HCT116 (cell line): ENCODE data around the gene CPSF7. TPM values are rescaled to one million over a fixed set of nuclear protein-coding genes. Genes with fewer than 3 reads are reported as not detected.

ENCODE experiments used
- ATAC-seq: fragments of 200-7000 bp; cut with Tn5 transposase; 2 replicates; pipeline ENCODE4 v1.9.1; 2020; ENCODE audit warnings: mild to moderate bottlenecking, moderate library complexity
- BruUV-seq: library from RNA; stranded (reverse); fragments of 400-500 nt; replicated peaks from 2 replicates; lab custom pipeline; 2021; lab: Mats Ljungman, UMichigan
- CTCF ChIA-PET: fragments of 300-600 bp; sonication (Branson Sonifier 250); formaldehyde crosslinking; loops from one replicate; lab custom pipeline; 2021; ENCODE audit warnings: antibody characterized with exemption; lab: Charles Lee
- POLR2A ChIA-PET: fragments of 300-600, 350-600 bp; sonication (Branson Sonifier 250); formaldehyde crosslinking; loops from one replicate; lab custom pipeline; 2021; ENCODE audit warnings: antibody characterized with exemption; lab: Charles Lee
- RAD21 ChIA-PET, 2 experiments: fragments of 300-600 bp; sonication (Branson Sonifier 250); formaldehyde crosslinking; loops; one replicate each; lab custom pipeline; 2023; ENCODE audit warnings: low total read pairs in 2 of 2; ENCODE audit not compliant: uncharacterized antibody in 2 of 2, unreplicated experiment in 2 of 2, low non-redundant PET in 1 of 2; lab: Charles Lee
- DNase-seq: peaks from one replicate; pipeline ENCODE4 v3.0.0-alpha.2; 2010; ENCODE audit warnings: low read depth, low spot score
- H2AFZ ChIP-seq: fragments of 200-600 bp; shearing (Covaris generic), sonication (generic); 2 replicates; pipeline ENCODE4 v1.6.1; 2017; ENCODE audit warnings: low read depth, mixed run types, mixed read lengths, antibody characterized with exemption, low read length; ENCODE audit not compliant: poor library complexity, severe bottlenecking
- H3K27ac ChIP-seq: 2 replicates; pipeline ENCODE4 v1.5.1; 2012; ENCODE audit warnings: low read depth, low read length
- H3K27me3 ChIP-seq: fragments of 200-600 bp; sonication (generic); 2 replicates; pipeline ENCODE4 v1.6.1; 2016; ENCODE audit warnings: mixed run types, low read length, mixed read lengths; ENCODE audit not compliant: insufficient read depth
- H3K36me3 ChIP-seq, 2 experiments: fragments of 200-500 bp in 1 of 2; fragments of 200-600 bp in 1 of 2; sonication (Bioruptor generic) in 1 of 2; sonication (generic) in 1 of 2; 2 replicates each; pipeline versions ENCODE4 v1.5.1 to v1.6.1; 2014 to 2016; ENCODE audit warnings: low read length in 2 of 2, inconsistent platforms in 1 of 2, mixed read lengths in 1 of 2, mixed run types in 1 of 2; ENCODE audit not compliant: insufficient read depth in 2 of 2, control insufficient read depth in 1 of 2
- H3K4me1 ChIP-seq, 2 experiments: fragments of 200-600 bp in 1 of 2; sonication (generic) in 1 of 2; 2 replicates each; pipeline versions ENCODE4 v1.5.1 to v1.6.1; 2012 to 2017; ENCODE audit warnings: low read length in 2 of 2, inconsistent platforms in 1 of 2, mild to moderate bottlenecking in 1 of 2, mixed read lengths in 1 of 2, mixed run types in 1 of 2, moderate library complexity in 1 of 2; ENCODE audit not compliant: insufficient read depth in 2 of 2, control insufficient read depth in 1 of 2
- H3K4me2 ChIP-seq: fragments of 200-600 bp; sonication (generic); 2 replicates; pipeline ENCODE4 v1.6.1; 2017; ENCODE audit warnings: mixed run types, low read length, mixed read lengths
- H3K4me3 ChIP-seq, 2 experiments: fragments of 200-600 bp in 1 of 2; sonication (generic) in 1 of 2; replicated peaks in 1 of 2; 2 replicates each; pipeline ENCODE4 v1.5.1; 2011 to 2016; ENCODE audit warnings: low read length in 2 of 2, control low read depth in 1 of 2, low read depth in 1 of 2, mild to moderate bottlenecking in 1 of 2, mixed read lengths in 1 of 2, mixed run types in 1 of 2
- H3K79me2 ChIP-seq: fragments of 200-600 bp; sonication (generic); 2 replicates; pipeline ENCODE4 v1.6.1; 2017; ENCODE audit warnings: mild to moderate bottlenecking, mixed run types, low read length, moderate library complexity, mixed read lengths; ENCODE audit not compliant: insufficient read depth
- H3K9ac ChIP-seq: fragments of 200-600 bp; sonication (generic); 2 replicates; pipeline ENCODE4 v1.6.1; 2016; ENCODE audit warnings: low read length, mixed read lengths
- H3K9me2 ChIP-seq: fragments of 200-600 bp; sonication (generic), shearing (Covaris generic); 2 replicates; pipeline ENCODE4 v1.6.1; 2017; ENCODE audit warnings: mixed run types, mild to moderate bottlenecking, moderate library complexity; ENCODE audit not compliant: insufficient read depth
- H3K9me3 ChIP-seq, 2 experiments: fragments of 200-500 bp in 1 of 2; fragments of 200-600 bp in 1 of 2; sonication (Bioruptor generic) in 1 of 2; sonication (generic) in 1 of 2; 2 replicates each; pipeline ENCODE4 v1.6.1; 2014 to 2017; ENCODE audit warnings: low read length in 2 of 2, mixed read lengths in 2 of 2, inconsistent platforms in 1 of 2, low read depth in 1 of 2, mild to moderate bottlenecking in 1 of 2, mixed run types in 1 of 2, moderate library complexity in 1 of 2; ENCODE audit not compliant: control insufficient read depth in 1 of 2, insufficient read depth in 1 of 2
- H4K20me1 ChIP-seq: fragments of 200-600 bp; sonication (generic), shearing (Covaris generic); 2 replicates; pipeline ENCODE4 v1.6.1; 2017; ENCODE audit warnings: mixed run types, mild to moderate bottlenecking, moderate library complexity; ENCODE audit not compliant: insufficient read depth
- ATF3 ChIP-seq: IDR thresholded peaks from 2 replicates; pipeline ENCODE4 v1.6.1; 2012
- CBX3 ChIP-seq: IDR thresholded peaks from 2 replicates; pipeline ENCODE4 v1.6.1; 2012; ENCODE audit warnings: low read depth
- CEBPB ChIP-seq: IDR thresholded peaks from 2 replicates; pipeline ENCODE4 v1.6.1; 2012; ENCODE audit warnings: low read depth
- CTCF ChIP-seq, 3 experiments: fragments of 200-600 bp in 1 of 3; sonication (generic) in 1 of 3; IDR thresholded peaks in 2 of 3; conservative IDR thresholded peaks in 1 of 3; 2 replicates each; pipeline ENCODE4 v1.5.1; 2012 to 2017; ENCODE audit warnings: low read depth in 2 of 3, low read length in 2 of 3, antibody characterized with exemption in 1 of 3, borderline replicate concordance in 1 of 3, control low read depth in 1 of 3, mild to moderate bottlenecking in 1 of 3, mixed read lengths in 1 of 3, mixed run types in 1 of 3, moderate library complexity in 1 of 3; ENCODE audit not compliant: insufficient read depth in 1 of 3
- ELF1 ChIP-seq: IDR thresholded peaks from 2 replicates; pipeline ENCODE4 v1.6.1; 2012; ENCODE audit warnings: low read depth, borderline replicate concordance
- EZH2 ChIP-seq: fragments of 200-600 bp; sonication (generic); IDR thresholded peaks from 2 replicates; pipeline ENCODE4 v1.6.1; 2017; ENCODE audit warnings: antibody characterized with exemption, mixed run types
- FOSL1 ChIP-seq: IDR thresholded peaks from 2 replicates; pipeline ENCODE4 v1.6.1; 2012; ENCODE audit warnings: low read depth
- JUND ChIP-seq: IDR thresholded peaks from 2 replicates; pipeline ENCODE4 v1.6.1; 2012
- MAX ChIP-seq: IDR thresholded peaks from 2 replicates; pipeline ENCODE4 v1.6.1; 2012
- POLR2A ChIP-seq: IDR thresholded peaks from 2 replicates; pipeline ENCODE4 v1.7.0; 2011; ENCODE audit warnings: borderline replicate concordance; ENCODE audit not compliant: insufficient read depth, insufficient read length; ENCODE audit errors: extremely low read depth
- POLR2AphosphoS5 ChIP-seq: IDR thresholded peaks from 2 replicates; pipeline ENCODE4 v1.6.1; 2011; ENCODE audit warnings: mild to moderate bottlenecking, low read depth, low read length, moderate library complexity
- RAD21 ChIP-seq: IDR thresholded peaks from 2 replicates; pipeline ENCODE4 v1.6.1; 2012; ENCODE audit warnings: low read depth, mild to moderate bottlenecking
- REST ChIP-seq: IDR thresholded peaks from 2 replicates; pipeline ENCODE4 v1.6.1; 2012; ENCODE audit warnings: low read depth
- SIN3A ChIP-seq: IDR thresholded peaks from 2 replicates; pipeline ENCODE4 v1.6.1; 2012; ENCODE audit warnings: low read depth
- SRF ChIP-seq: IDR thresholded peaks from 2 replicates; pipeline ENCODE4 v1.6.1; 2012; ENCODE audit warnings: low read depth
- YY1 ChIP-seq: IDR thresholded peaks from 2 replicates; pipeline ENCODE4 v1.6.1; 2011; ENCODE audit warnings: low read length, low read depth, moderate library complexity, mild to moderate bottlenecking; ENCODE audit not compliant: insufficient replicate concordance; ENCODE audit errors: extremely low read depth
- ZBTB33 ChIP-seq: IDR thresholded peaks from 2 replicates; pipeline ENCODE4 v1.6.1; 2011; ENCODE audit warnings: mild to moderate bottlenecking, low read length, moderate library complexity; ENCODE audit not compliant: insufficient replicate concordance; ENCODE audit errors: extremely low read depth
- ZNF274 ChIP-seq: fragments of 200-500 bp; sonication (Bioruptor generic); IDR thresholded peaks from 2 replicates; pipeline ENCODE4 v1.6.1; 2014; ENCODE audit warnings: mild to moderate bottlenecking, low read depth, low read length, inconsistent platforms
- intact Hi-C: fragments of 100-400 bp; cut with micrococcal nuclease; formaldehyde crosslinking; loops from 2 replicates; pipeline ENCODE4 v1.10.0; 2022
- total RNA-seq: library from RNA; stranded (reverse); gene quantifications from one replicate; pipeline ENCODE4 v1.2.1, GENCODE V29; 2021; ENCODE audit not compliant: unreplicated experiment

CPSF7 gene
- total RNA-seq, 1 experiment from 2014 or later, result 110 TPM

- Histone ChIP-seq H3K9ac (peak within 1 kb of the TSS; percentile 85), H3K4me1 (peaks cover 0 to 22% of the 10 kb centered on the region in 2 experiments; a peak in 2 of 4 replicates), H3K79me2 (peaks cover 35% of the 10 kb centered on the region), H3K9me2 (no peaks in the 10 kb centered on the region), H3K9me3 (no peaks in the 10 kb centered on the region), H3K4me2 (peak within 1 kb of the TSS; percentile 94), H3K27me3 (no peaks in the 10 kb centered on the region), H2AFZ (peak within 1 kb of the TSS; percentile 80), H3K4me3 (peak within 1 kb of the TSS; percentile 89 to 93), H4K20me1 (no peaks in the 10 kb centered on the region), H3K36me3 (peaks cover 12 to 28% of the 10 kb centered on the region in 2 experiments), H3K27ac (peak within 1 kb of the TSS; percentile 97)
- ATAC-seq, result peak; percentile 92
- ChIA-PET RAD21 (no interaction called here), POLR2A (interaction anchor here (0.7 to 5.0 kb wide), 18 partner anchors 9 to 448 kb away, joined by 3 to 45 read pairs (median 4); partner anchors contain the start of genes CPSF7, DDB1, SDHAF2 and TKFC), CTCF (interaction anchor here (1.1 to 2.9 kb wide), 4 partner anchors 23 to 84 kb away, joined by 4 to 25 read pairs (median 10); no protein-coding TSS in a partner anchor)
- no TSS peak for BruUV-seq
- intact Hi-C loops, result no loop called here
- peak; percentile 88 for DNase-seq
- TF ChIP-seq MAX (peak; percentile 93), ATF3 (no peak), ZNF274 (no peak), FOSL1 (no peak), EZH2 (no peak), POLR2AphosphoS5 (peak; percentile 98), SRF (peak; percentile 56; the same call in 1 of the 2 replicates), POLR2A (peak; percentile 92), JUND (no peak), CBX3 (peak; percentile 76; the same call in 1 of the 2 replicates), RAD21 (no peak), CEBPB (no peak), REST (no peak), ELF1 (peak; percentile 49; the same call in 1 of the 2 replicates), CTCF (IDR thresholded peaks at IDR 0.05 in 2 of 3, conservative IDR thresholded peaks at IDR 0.05 in 1 of 3; ENCODE audit: borderline replicate concordance in 1 of 3, insufficient read depth in 1 of 3, low read depth in 2 of 3, low read length in 2 of 3) (no peak), ZBTB33 (no peak), YY1 (peak; percentile 97), SIN3A (peak; percentile 95)
These were observed 67.8 kb downstream of the CPSF7 start, which contains the start of the genes CYB561A3 and TMEM138 for GRCh38 chr11:61361741-61362541. Gene CYB561A3, minus strand, starts transcription at chr11:61361882. Its CDS starts 5,169 bp downstream, at chr11:61356713. Gene TMEM138, plus strand, starts transcription at chr11:61362374. Its CDS starts 2,017 bp downstream, at chr11:61364391.
